NCI-H774 (cell line): Measurements from ENCODE around the gene ELK4.
"Not testable (repeated sequence)": the region's sequence is repeated elsewhere in the genome, so short reads cannot be mapped to it uniquely, and the experiment has no call there.

Source experiments
- DNase-seq: peaks from one replicate; lab custom pipeline; 2025; lab: John Stamatoyannopoulos, UW

Gene ELK4

DNA sequence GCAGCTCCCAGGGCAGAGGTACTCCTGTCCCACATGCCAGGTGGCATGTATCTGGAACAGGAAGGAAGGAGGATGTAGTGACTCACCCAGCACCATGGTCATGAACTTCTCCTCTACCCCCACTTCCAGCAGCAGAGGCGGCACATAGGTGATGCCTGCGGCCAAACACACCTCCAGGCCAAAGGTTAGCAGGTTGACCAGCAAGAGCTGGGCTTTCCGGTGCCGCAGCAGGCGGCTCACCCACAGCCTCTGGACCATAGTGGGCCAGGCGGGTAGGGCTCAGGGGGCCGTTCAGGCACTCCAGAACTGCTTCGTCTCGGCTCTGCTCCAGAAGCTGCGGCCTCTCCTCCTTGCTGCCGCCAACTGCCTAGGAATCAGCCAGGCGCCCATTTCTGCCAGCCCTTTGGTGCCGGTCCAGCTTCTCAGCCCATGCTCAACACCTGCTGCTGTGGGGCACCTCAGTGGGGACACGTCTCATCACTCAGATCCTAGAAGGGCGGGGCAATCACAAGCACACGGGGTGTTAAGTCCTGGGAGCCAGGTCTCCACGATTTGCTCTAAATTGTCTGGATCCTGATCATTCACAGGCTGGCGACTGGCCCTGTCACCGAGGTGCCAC is 32.7 kb upstream of the ELK4 start:
- no peak for DNase-seq

DNA sequence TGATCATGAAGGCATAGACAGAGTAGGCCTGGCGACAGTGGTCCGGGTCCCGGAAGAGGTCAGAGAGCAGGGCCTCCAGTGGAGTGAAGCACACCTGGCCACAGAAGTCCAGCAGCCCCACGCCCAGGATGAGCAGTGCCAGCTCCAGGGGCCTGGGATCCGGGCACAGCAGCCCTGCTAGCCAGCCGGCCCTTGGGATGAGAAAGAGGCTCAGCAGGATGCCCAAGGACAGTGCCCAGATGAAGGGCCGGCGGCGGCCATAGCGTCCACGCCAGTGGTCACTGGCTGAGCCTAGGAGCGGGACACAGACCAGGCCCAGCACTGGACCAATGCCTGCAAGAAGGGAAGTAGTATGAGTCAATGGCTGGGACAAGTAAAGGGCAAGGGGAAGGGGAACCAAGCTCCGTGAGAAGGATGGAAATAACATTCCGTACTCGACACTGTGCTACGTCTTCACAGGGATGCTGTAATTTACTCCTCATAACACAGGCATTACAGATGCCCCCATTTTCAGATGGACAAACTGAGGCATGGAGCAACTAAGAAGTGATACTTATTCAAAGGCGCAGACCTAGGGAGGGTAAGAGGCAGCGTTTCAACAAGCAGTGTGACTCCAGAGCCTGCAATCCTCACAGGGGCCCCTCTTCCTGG is 31.6 kb upstream of the ELK4 start:
- no peak for DNase-seq

DNA sequence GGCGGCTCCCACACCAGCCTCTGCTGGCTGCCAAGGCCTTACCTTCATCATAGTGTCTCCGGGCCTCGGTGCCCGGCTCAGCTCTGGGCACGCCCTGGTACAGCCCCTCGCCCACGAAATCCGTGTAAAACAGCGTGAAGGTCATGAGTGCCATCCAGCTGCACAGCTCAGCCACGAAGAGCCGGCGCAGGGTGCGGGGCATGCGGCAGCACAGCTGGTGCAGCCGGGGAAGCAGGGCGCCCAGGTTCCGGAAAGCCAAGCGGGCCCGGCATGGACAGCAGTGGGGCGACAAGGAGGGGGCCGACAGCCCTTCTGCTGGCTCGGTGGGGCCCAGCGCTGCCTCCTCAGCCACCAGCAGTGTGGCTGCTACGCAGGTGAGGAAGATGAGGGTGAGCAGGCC is 31.0 kb upstream of the ELK4 start:
- no peak for DNase-seq

DNA sequence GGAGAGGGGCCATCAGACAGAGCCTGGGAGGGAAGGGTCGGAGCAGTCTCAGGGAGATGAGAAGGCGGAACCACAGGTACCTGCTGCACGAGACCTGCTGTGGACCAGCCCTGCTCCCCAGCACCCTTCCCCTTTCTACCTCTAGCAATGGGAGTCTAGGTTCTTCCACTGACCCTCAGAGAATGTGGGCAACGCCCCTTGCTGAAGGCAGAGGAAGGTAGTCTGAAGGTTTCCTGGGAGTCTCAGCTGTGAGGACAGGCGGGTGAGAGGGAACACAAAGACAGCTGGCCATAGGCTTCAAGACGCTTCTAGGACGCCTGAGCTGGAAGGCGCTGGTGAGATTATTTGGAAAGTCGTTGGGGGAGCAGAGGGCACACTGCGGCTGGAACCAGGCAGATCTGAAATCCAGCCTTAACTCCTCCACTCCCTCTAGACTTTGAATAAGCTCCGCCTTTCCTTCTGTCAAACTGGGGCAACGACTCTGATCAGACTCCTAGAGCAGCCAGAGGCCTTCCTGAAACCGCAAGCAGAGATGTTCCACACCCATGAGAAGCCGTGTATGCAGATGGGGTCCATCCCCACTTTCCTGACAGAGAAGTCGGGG is 30.4 kb upstream of the ELK4 start:
- DNase-seq: no peak

DNA sequence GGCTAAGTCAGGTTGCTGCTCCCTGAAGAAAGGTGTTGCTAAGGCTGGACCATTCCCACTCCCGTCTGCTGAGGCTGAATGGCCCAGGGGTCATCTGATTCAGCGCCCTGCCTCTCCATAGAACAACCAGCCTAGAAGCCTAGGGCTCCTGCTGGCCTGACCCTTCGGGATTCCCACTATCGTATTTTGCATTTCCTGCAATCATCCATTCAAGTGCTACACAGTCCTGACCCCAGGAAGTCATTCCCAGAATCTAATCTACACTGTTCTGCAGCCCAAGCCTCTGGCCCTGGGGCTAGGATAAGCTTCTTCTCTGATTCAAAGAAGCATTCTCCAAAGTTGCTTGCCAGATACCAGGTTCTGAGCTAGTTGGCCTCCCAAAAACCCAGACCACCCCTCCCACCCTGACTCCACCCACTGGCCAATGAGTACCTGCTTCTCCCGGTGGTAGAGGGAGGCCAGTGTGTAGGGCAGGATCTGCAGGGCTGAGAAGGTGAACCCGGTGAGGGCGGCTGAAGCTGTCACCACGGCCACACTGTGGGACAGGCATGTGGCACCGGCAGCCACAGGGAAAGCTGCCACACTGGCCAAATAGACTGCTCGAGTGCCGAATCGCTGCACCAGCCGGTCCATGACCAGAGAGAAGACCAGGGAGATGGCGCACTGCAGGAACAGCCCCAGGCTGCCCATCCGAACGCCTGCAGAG is 29.8 kb upstream of the ELK4 start:
- no peak for DNase-seq

DNA sequence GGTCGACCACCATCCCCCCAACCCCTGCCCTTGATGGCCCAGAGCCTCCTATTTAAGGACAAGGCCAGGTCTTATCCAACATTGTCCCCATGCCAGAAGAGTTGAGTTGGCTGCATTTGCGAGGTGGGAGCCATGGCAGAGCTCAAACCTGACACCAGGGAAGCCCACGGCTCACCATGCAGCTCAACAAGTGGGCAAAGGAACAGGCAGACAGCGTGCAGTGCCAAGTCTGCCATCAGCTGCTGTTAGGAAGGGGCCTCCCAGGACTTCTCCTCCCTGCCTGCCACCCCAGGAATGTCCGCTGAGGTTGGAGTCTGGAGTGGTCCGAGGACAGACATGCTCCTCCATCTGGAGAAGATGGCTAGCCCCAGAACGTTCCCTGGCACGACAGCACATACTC is 28.6 kb upstream of the ELK4 start:
- DNase-seq: no peak

DNA sequence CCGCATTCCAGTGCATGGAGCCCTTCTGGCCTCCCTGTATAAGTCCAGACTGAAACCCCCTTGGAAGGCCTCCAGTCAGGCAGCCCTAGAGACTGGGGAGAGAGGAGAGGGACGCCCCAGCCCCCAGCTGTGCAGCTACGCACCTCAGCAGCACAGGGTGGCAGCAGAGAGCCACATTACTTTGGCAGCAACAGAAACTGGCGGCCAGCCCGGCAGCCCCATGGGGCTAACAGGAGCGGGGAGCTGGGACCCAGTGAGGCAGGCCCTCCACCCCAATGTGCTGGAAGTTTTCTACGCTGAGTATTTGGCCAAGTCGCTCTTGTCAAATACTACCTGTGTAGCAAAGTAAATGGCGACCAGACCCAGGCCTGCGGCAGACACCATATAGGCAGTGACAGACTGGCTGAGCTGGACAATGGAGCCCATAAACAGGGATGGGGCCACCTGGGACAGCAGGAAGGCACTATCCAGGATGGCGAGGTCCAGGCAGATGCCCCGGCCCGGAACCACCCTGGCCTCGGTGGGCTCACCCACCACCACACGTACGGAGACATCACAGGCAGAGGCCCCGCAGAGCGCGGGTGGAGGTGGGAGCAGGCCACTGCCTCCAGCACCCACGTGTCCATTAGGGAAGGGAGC is 27.3 kb upstream of the ELK4 start:
- DNase-seq: peak; percentile 30

DNA sequence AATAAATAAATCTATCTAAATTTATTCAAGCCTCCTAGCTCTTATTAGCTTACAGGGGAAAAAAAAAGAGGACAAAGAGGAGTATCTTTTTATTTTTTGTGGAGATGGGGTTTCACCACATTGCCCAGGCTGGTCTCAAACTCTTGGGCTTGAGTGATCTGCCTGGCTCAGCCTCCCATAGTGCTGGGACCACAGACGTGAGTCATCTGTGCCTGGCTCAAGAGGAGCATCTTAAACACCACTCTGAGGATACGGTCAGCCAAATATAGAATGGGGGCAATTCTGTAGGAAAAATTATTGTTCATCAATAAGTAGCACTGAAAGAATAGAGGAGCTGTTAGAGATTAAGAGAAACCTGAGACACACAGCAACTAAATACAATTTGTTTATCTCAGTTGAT is 24.4 kb upstream of the ELK4 start:
- no peak for DNase-seq

DNA sequence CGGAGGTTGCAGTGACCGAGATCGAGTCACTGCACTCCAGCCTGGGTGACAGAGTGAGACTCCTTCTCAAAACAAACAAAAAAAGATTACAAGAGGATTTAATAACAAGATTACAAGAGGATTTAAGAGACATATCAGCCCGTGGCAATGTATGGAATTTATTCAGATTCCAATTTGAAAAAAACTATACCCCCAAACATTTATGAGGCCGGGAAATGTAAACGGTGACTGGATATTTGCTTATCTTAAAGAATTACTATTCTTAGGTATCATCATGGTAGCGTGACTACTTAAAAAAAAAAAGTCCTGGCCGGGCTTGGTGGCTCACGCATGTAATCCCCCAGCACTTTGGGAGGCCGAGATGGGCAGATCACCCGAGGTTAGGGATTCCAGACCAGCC is 21.2 kb upstream of the ELK4 start:
- DNase-seq: no peak

DNA sequence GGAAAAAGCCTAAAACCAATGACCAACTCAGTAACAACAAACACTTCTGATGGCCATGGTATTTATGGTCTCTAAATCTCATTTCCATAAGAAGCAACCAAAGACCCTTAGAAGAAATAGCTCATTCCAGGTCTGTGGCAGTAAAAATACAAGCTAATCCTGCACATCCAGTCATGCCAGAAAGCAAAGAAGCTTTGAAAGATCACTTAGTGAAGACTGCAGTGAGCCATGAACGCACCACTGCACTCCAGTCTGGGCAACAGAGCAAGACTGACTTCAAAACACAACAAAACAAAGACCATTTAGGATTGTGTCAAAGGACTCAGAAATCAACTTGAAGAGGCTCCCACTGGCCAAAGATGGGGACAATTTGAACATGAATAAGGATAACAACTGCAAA is 18.4 kb upstream of the ELK4 start:
- no peak for DNase-seq

DNA sequence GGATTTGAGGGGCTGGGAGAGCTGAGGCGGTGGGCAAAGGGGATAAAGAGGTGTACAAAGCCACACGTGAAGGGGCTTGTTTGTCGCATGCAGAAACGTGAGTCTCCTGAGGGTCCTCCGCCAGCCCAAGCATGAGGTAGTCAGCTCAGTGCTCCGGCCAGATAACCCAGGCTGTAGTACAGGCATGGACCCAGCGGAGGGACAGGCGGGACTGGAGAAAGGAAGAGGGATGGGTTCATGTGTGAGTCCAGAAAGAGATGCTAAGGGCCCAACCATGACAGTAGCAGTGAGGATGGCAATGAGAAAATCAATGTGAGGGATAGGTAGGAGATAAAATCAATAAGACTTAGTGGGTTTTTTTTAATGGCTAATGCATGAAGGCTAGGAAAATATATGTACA is 13.7 kb upstream of the ELK4 start:
- DNase-seq: no peak

DNA sequence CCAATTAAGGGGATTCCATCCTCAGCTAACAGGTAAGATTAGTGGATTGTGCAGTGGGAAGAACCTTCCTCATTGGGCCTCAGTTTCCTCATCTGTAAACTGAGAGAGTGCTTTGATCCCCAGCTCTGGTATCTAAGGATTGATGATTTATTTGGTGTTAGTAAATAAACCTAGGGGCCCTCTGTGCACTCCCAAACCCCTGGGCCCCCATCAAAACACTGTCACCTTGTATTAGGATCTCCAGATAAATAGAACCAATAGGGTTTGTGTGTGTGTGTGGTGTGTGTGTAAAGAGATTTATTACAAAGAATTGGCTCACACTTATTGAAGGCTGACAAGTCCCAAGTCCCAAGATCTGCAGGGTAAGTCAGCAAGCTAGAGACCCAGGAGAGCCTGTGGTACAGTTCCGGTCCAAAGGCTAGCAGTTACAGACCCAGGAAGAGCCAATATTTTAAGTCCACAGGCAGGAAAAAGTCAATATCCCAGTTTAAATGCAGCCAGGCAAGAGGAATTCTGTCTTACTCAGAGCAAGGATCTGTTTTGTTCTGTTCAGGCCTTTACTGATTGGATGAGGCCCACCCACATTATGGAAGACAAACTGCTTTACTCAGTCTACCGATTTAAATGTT is 11.0 kb upstream of the ELK4 start:
- no peak for DNase-seq

DNA sequence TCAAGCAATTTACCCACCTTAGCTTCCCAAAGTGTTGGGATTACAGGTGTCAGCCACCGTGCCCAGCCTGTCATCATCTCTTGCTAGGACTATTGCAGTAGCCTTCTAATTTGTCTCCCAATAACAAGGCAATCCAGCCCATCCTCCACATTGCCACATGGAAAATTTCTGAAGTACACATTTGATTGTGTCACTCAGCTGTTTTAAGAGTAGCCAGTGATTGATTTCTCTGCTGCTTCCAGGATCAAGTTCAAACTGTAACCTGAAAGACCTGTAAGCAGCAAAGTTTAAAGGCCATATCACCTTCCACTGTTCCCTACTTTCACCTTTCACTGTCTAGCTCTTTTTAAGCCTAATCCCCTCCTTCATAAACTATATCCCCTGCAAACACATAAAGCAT is 7.8 kb upstream of the ELK4 start:
- DNase-seq: no peak

DNA sequence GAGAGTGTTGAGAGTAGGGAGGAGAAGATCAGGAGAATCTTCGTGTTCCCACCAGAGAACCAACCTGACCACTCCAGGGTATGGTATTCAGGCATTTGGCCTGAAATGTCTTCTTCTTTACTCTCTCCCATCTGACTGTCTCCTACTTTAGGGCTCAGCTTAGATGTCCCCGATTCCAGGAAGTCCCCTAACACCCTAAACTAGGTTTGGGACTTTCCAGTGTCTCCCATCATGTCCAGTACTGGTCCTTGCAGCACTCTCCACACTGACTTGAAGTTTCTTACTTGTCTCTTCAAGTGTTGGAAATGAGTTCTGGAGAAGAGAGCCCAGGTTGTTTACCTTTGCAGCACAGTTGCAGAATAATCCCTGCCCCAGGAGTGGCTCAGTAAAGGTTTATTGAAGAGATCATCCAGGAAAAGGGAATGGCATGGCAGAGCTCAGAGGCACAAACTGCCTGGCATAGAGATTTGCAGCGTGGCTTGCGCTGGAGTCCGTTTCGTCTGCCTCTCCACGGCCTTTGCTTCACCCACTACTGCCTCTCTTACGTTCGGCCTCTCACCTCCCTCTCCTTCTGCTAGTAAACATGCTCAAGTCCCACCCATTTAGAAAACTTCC is 6.2 kb upstream of the ELK4 start:
- DNase-seq: no peak

DNA sequence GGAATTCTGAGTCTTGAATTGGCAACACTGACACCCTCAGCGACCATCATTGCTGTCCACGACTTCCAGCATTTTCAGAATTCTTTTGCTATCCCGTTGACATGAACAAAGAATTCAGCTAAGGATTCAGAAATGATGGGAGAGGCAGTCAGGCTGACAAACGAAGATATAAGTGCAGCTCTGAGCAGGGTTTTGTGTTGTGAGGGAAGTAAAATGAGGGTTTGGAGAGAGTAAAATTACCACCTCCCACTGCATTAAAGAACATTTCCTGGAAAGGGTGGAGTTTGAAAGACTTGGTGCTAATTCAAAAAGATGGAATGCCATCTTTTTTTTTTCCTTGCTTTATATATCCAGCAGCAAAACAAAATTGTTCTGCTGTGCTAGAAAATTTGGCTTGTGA is 4.9 kb upstream of the ELK4 start:
- no peak for DNase-seq

DNA sequence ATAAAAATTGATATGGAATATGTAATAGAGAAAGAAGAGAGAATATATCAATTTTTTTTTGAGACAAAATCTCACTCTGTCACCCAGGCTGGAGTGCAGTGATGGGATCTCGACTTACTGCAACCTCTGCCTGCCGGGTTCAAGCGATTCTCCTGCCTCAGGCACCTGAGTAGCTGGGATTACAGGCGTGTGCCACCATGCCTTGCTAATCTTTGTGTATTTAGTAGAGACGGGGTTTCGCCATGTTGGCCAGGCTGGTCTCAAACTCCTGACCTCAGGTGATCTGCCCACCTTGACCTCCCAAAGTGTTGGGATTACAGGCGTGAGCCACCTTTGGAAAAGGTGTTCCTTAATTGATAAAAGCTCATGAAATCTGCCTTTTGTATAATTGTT is 4.3 kb upstream of the ELK4 start:
- not testable (repeated sequence) for DNase-seq

DNA sequence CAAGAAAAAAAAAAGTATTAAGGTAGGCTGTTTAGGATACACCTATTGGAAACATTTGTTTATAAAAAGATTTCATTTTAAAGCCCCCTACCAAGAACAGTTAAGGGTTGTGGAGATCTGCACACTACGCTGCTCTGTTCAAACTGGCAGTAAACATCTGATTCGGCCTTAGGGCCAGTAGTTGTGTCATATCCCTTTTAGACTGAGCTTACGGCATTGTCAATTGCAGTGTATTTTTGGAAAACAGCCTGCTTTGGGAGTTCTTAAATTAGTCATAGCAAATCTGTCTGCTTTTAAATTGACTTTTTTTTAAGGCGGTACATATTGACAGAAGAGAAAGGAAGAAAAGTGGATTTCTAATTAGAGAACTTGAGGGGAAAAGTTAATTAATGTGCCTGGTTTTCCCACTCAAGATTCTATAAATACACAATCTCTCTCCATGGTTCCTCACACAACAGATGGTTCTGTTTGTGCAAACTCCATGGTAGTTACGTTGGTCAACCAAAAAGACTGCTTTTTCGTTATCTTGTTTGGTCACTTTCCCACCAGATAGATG is 1.7 kb upstream of the ELK4 start:
- DNase-seq: no peak

DNA sequence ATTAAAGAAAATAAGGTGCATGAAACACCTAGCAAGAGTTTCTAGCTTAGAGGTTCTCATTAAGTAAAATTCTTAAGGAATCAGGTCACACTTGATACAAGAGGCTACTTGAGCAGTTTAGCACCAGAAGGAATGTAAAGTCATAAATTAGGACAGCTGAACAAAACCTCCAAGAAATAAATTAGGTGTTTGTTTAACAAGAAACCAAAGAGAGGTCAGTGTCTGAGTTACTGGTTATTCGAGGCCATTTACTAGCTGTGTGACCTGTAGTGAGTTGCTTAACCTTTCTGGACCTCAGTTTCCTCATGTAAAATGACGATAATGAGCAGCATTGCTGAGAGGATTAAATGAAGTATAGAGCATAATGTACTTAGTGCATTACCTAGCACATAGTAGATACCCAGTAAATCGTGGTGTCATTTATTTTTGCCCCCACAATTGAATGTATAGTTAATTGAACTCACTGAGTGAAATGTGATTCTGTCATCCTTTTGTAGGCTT is 908 bp upstream of the ELK4 start:
- no peak for DNase-seq

DNA sequence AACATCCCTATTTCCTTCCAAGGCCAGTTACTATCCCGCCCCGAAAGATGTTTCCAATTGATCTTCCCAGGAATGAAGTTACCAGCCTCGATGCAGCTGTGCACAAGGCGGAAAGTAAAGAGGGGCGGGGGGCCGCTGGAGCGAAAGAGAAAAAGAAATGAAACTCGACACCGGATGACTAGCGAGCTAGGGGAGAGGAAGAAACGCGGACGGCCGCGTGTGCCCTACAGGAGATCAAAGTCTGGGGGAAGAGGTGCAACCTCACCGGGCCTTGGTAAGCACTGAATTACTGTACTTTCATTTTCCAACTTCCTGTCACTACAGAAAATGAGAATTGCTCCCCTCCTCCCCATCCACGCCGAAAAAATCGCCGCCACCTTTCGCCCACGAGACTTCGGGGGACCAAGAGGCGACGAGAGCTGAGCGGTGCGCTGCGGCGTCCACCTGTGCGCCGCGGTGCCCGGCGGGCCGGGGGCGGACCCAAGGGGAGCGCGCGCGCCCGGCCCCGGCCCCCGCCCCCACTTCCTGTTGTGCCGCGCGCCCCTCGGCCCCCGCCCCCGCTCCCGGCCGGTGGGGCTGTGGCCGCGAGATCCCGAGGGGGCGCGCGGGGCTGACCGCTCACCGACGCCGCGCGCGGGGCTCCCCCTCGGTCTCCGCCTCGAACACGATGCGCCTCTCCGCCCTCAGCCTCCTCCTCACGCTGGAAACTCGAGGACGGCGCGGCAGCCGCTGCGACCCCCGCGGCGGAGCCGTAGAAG is 622 bp downstream of the ELK4 start:
- DNase-seq: peak; percentile 79

DNA sequence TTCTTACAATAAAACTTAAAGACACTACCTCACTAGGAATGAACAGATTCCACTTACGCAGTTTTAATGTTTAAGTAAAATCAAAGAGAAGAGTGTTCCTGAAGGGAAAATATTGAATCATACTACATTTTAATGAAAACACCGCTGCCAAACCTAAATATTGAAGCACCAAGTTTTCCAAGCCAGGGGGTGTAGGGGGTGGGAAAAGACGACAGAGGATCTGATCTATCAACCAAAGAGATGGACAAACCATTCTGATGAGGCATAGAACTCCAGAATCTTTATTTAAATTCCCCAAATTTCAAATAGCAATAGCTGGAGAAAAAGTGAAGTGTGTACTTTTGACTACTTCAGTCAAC is 1.2 kb downstream of the ELK4 start:
- DNase-seq: no peak

DNA sequence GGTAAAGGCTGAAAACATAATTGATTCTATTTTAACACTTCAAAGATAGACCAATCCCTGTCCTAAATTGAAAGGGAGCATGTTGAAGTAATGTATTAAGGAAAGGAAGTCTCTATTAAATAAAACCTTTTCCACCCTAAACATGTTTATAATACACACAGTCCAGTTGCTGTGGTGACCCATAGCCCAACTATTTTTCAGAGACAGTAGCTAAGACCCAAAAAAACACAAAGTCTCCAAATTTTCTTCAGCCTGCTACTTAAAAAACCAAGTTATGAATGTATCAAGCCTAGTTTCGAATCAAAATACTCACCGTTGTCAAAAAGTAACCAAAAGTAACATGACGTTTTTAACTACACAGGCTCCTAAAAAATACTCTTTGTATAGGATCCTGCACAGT is 1.6 kb downstream of the ELK4 start:
- DNase-seq: no peak
